NCI-H2227 (cell line): ENCODE data around the gene ACTA1.
"Not testable (repeated sequence)": the region's sequence is repeated elsewhere in the genome, so short reads cannot be mapped to it uniquely, and the experiment has no call there.

Experiments used
- DNase-seq: peaks from one replicate; lab custom pipeline; 2025; ENCODE audit not compliant: unreplicated experiment; lab: John Stamatoyannopoulos, UW

The ACTA1 gene

DNA sequence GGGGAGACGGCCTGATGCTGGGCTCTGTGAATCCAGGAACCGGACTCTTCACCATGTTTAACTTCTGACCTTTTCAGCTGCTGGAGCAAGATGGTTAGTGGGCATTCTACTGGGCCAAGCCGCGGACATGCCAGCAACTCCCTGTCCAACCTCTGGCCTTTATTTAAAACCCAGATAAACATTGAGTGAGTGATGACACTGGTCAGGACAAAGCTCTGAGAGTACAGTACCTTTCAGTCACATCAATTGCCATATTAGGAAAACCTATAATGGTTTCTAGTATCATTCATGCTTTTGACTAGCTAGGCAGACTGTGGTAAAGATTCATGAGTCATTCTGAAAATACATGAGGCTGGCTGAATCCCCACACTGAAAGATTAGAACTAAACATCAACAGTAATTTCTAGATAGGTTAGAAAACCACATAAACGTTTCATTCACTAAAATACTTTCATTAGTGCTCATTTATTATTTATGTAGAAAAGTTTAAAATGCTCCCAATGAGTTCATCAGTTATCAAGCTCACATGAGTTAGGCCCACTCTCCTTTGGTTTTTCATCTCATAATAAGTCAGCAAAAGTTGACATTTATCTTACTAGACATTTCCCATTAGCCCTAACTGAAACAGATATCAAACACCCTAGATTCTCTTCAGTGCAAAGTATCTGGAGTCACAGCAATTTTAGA, 7.1 kb upstream of the ACTA1 start:
- DNase-seq, result no peak

DNA sequence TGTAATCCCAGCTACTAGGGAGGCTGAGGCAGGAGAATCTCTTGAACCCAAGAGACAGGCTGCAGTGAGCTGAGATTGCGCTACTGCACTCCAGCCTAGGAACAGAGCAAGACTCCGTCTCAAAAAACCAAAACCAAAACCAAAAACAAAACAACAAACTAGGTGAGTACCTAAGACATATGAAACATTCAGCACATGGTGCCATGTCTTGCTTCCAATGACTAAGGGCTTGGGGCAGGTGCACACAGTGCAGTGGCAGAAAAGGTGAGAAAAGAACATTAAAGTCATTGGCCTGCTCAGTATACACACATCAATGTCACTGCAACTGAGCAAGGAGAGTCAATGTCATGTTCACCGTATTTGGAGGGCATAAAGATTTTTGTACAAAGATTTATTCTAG, 4.1 kb upstream of the ACTA1 start:
- DNase-seq, result no peak

DNA sequence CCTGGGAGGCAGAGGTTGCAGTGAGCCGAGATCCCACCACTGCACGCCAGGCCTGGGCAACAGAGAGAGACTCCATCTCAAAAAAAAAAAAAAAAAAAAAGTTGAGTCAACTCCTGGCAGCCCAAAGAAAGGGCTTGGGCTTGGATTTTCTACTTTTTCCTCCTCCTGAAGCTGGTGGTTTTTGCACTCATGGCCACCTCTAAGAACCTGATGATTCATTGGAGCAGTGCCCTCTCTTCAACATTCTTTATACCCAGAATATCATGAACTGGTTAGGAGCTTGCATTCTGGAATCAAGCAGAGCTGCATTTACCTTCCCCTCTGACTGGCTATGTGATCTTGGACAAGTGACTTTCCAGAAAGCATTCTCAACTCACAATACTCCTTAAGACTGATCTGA, 3.5 kb upstream of the ACTA1 start:
- DNase-seq, result no peak

- DNase-seq, result no peak
These were observed 2.3 kb upstream of the ACTA1 start for GRCh38 chr1:229436201-229436600.

DNA sequence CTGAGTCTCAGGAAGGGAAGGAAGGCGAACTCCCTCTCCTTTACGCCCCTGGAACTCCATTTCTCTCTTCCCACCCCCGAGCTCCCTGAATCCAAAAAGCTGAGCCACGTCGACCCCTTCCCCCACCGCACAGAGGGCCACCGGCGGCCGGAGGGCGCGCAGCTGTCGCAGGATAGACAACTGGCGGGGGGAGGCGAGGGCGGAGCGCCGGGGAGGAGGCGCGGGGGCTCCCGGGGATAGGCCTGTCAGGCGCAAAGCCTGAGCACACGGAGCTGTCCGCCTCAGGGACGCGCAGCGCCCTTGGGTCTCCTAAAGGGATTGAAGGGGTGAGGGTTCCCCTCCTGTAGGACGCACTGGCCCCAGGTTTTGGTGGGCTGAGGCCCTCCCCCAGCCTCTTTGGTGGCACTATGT, 752 bp upstream of the ACTA1 start:
- DNase-seq, result peak; percentile 71

DNA sequence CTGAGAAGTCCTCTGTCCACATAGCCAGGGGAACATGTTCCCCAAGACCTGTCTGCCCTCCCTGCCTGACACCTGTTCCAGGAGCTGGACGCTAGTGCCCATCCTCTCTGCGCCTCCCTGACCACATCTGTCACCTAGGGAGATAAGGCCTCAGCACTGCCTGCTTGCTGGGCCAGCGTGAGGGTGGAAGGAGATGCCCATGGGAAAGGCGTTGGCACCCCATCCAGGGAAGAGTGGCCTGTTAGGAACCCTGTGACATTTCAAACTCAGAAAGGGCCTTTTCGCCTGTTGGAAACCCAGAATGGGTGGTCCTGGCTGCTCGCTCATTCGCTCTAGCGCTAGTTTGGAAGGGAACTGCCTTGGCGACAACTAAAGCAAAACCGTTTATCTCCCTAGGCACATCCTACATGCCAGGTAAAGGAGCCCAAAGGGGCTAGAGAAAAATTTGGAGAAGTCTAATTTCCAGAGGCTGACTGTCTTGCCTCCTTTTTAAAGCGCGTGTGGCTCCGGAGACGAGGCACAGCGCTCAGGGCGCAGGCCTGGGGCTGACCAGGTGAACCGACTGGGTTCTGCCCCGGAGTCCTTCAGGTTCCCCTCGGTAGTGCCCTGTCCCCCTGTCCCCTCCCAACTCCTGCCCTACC, 410 bp downstream of the ACTA1 start:
- DNase-seq, result no peak

DNA sequence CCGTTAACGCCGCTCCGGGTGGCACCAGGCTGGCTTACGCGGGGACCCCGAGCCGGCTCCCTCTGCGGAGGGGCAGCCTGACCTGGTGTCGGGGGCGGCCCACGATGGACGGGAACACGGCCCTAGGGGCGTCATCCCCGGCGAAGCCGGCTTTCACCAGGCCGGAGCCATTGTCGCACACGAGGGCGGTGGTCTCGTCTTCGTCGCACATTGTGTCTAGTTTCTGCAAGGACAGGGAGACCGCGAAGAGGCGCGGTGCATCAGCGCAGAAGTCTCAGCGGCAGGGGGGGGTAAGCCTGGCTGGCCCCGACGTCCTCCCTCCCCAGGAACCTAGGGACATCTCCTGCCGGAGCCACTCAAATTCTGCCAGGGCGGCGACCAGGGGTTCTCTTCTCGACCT, 989 bp downstream of the ACTA1 start:
- no peak for DNase-seq

- DNase-seq, result no peak
These were observed 1.8 kb downstream of the ACTA1 start for GRCh38 chr1:229432116-229432461.

- no peak for DNase-seq
These were observed 2.4 kb downstream of the ACTA1 start for GRCh38 chr1:229431284-229432115.

- DNase-seq, result no peak
These were observed 3.1 kb downstream of the ACTA1 start for GRCh38 chr1:229430761-229431283.

- DNase-seq, result no peak
These were observed 5.6 kb downstream of the ACTA1 start for GRCh38 chr1:229428256-229428655.

DNA sequence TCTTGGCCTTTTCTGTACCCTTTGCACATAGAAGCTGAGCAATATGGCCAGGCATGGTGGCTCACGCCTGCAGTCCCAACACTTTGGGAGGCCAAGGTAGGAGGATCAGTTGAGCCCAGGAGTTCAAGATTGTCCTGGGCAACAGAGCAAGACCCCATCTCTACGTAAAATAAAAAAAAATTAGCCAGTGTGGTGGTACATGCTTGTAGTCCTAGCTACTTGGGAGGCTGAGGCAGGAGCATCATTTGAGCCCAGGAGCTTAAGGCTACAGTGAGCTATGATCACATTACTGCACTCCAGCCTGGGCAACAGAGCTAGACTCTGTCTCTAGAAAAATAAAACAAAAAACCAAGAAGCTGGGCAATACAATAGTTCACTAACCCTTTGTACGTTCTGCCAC, 6.3 kb downstream of the ACTA1 start:
- DNase-seq, result no peak

- DNase-seq, result no peak
These were observed 8.2 kb downstream of the ACTA1 start for GRCh38 chr1:229425564-229426159.

DNA sequence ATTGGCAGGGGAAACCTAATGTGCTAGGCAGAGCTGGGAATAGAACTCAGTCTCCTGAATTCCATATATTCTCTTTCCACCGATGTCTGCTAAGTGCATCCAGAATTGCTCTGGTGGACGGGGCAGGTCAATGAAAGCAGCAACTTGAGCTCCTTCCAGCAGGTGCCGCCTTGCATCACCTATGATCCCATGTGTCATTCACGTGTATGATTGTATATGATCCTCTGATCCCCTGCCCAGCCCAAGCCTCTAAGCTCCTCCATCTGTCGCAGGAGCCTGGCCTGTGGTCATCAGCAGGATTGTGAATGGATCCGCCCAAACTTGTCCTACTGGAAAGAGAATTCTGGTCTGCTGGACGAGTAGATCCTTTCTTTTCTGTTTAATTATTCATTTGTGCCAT, 13.1 kb downstream of the ACTA1 start:
- no peak for DNase-seq

- DNase-seq, result no peak
These were observed 13.7 kb downstream of the ACTA1 start for GRCh38 chr1:229420224-229420623.

- DNase-seq, result not testable (repeated sequence)
These were observed 15.3 kb downstream of the ACTA1 start for GRCh38 chr1:229418586-229418985.

GRCh38 chr1:229412810-229413209, 21.1 kb downstream of the ACTA1 start:
- not testable (repeated sequence) for DNase-seq

- DNase-seq, result no peak
These were observed 21.8 kb downstream of the ACTA1 start for GRCh38 chr1:229412056-229412455.

DNA sequence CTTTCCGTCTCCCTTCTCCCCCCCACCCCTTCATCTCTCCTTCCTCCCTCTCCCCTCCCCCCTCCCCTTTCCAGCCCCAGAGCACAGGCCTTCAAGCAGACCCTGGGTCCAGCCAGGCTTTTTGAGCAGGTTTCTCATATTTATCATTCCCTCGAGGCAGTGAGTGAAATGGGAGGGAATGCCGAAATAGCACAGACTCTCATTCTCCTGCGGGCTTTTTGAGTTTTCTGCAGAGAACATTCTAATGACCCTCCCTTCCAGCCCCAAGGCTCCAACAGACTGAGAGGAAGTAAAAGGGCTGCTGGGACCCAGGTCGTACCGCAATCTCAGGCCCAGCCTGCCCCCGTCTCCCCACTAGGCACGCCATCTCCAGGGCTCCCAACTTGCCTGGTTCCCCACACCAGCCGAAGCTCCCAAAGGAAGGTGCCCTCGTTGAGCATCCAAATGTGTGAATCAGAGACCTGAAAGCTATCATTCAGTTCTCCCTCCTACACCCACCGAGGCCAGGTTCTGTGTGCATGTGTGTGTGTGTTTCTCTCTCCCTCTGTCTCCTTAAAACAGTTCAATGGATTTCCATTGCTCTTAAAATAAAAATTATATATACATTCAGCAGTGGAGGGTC, 22.3 kb downstream of the ACTA1 start:
- DNase-seq, result no peak

- DNase-seq, result peak; percentile 96
These were observed 23.0 kb downstream of the ACTA1 start for GRCh38 chr1:229410692-229411433.

GRCh38 chr1:229410370-229410691, 23.6 kb downstream of the ACTA1 start:
- no peak for DNase-seq
